Measurements from ENCODE around the gene DAPK1. TPM values are rescaled to one million over a fixed set of nuclear protein-coding genes. Genes with fewer than 3 reads are reported as not detected.
A peak's percentile ranks its signal among the peaks of the same experiment; 100 is the strongest.

Gene DAPK1
- total and polyA plus RNA-seq, 2 donors from 2014 or later = 15.5 to 166 TPM

DNA sequence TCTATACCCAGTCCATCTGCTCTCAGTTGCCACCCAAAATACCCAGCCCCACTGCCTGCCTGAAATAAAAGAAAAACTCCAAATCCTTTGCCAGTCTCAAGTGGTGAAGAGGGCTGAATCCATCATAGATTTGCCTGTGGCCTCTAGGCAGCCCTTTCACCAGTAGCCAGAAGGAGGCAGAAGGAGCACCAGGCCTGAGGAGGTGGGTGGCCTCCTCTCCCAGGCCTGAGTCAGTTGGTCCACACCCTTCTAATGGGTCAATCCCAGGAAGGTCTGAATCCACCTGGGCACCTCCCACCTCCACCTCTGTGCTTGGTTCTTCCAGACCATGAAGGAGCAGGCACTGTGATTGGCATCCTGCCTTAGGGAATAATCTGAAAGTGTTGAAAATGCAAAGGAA lies 97.0 kb downstream of the DAPK1 start:
- Histone ChIP-seq H3K9me3 (ENCODE audit: control insufficient read depth in 2 of 3, insufficient read depth in 1 of 3, low read length in 3 of 3) (no peaks in the 10 kb centered on the region), H3K27ac (ENCODE audit: low read depth in 2 of 2, low read length in 2 of 2) (no peak overlapping the region), H3K27me3 (ENCODE audit: control insufficient read depth, insufficient read depth, low read length) (no peaks in the 10 kb centered on the region), H3K4me3 (ENCODE audit: low read length in 3 of 3) (no peak overlapping the region), H3K36me3 (ENCODE audit: control insufficient read depth in 2 of 3, insufficient read depth in 3 of 3, low read length in 3 of 3) (no peaks in the 10 kb centered on the region), H3K9ac (ENCODE audit: low read length in 3 of 3) (peak overlapping the region in 1 of 3 donors; percentile 14), H3K4me1 (ENCODE audit: control insufficient read depth in 2 of 3, insufficient read depth in 2 of 3, low read depth in 1 of 3, low read length in 3 of 3) (peaks cover 8 to 38% (median 37%) of the 10 kb centered on the region in 3 donors)
- DNase-seq (no peak), FAIRE-seq (no peak)
- TF ChIP-seq CTCF (IDR thresholded peaks at IDR 0.05; ENCODE audit: borderline replicate concordance, extremely low read depth, insufficient read depth) = no peak
- intact Hi-C loops (cut with DNase I) = no loop called here

DNA sequence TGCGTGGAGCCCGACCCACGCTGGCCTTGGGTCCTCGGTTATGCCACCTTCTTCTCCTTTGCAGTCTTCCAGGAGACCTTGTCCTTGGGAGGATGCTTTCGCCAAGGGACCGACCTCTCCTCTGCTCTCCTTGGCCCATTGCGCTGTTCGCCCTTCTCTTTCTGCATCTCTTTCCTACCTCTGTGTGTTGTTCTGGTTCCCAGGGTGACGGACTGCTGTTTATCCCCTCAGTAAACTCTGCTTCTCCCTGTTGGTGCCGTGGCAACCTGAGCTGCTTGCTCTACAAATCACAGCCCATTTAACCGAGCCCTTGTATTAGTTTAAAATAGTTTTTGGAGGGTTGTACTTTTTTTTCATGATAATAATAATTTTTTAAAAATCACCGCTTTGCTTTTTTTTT lies 97.9 kb downstream of the DAPK1 start:
- H3K4me1 ChIP-seq (ENCODE audit: control insufficient read depth in 2 of 3, insufficient read depth in 2 of 3, low read depth in 1 of 3, low read length in 3 of 3) = peaks cover 10 to 46% (median 38%) of the 10 kb centered on the region in 3 donors
- DNase-seq (peak in 4 of 5 donors; percentile 53 to 85 (median 72)), FAIRE-seq (no peak)
- no peak overlapping the region for H3K27ac ChIP-seq (ENCODE audit: low read depth in 2 of 2, low read length in 2 of 2)
- TF ChIP-seq CTCF (IDR thresholded peaks at IDR 0.05; ENCODE audit: borderline replicate concordance, extremely low read depth, insufficient read depth) = no peak
- H3K4me3 ChIP-seq (ENCODE audit: low read length in 3 of 3) = no peak overlapping the region
- no peak overlapping the region for H3K9ac ChIP-seq (ENCODE audit: low read length in 3 of 3)
- intact Hi-C loops (cut with DNase I) = no loop called here
- no peaks in the 10 kb centered on the region for H3K36me3 ChIP-seq (ENCODE audit: control insufficient read depth in 2 of 3, insufficient read depth in 3 of 3, low read length in 3 of 3)
- no peaks in the 10 kb centered on the region for H3K9me3 ChIP-seq (ENCODE audit: control insufficient read depth in 2 of 3, insufficient read depth in 1 of 3, low read length in 3 of 3)
- no peaks in the 10 kb centered on the region for H3K27me3 ChIP-seq (ENCODE audit: control insufficient read depth, insufficient read depth, low read length)

DNA sequence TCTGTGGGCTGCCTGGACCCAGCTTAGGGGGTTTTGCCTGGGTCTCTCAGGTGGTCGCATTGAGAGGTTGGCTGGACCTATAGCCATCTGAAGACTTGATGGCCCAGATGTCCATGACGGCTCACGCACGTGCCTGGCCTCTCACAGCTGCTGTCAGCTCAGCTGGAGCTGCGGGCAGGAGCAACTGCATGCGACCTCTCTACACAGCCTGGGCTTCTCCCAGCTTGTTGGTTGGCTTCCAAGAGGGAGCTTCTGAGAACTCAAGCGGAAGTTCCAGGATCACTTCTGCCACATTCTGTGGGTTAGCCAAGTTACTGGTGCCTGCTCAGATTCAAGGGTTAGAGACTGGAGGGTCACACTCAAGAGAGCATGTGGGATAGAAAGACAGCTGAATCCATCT lies 99.2 kb downstream of the DAPK1 start:
- peaks cover 10 to 47% (median 36%) of the 10 kb centered on the region in 3 donors for H3K4me1 ChIP-seq (ENCODE audit: control insufficient read depth in 2 of 3, insufficient read depth in 2 of 3, low read depth in 1 of 3, low read length in 3 of 3)
- H3K4me3 ChIP-seq (ENCODE audit: low read length in 3 of 3) = no peak overlapping the region
- DNase-seq (no peak), FAIRE-seq (no peak)
- no peak overlapping the region for H3K9ac ChIP-seq (ENCODE audit: low read length in 3 of 3)
- H3K27me3 ChIP-seq (ENCODE audit: control insufficient read depth, insufficient read depth, low read length) = no peaks in the 10 kb centered on the region
- intact Hi-C loops (cut with DNase I) = no loop called here
- no peaks in the 10 kb centered on the region for H3K9me3 ChIP-seq (ENCODE audit: control insufficient read depth in 2 of 3, insufficient read depth in 1 of 3, low read length in 3 of 3)
- no peaks in the 10 kb centered on the region for H3K36me3 ChIP-seq (ENCODE audit: control insufficient read depth in 2 of 3, insufficient read depth in 3 of 3, low read length in 3 of 3)
- no peak overlapping the region for H3K27ac ChIP-seq (ENCODE audit: low read depth in 2 of 2, low read length in 2 of 2)
- no peak for TF ChIP-seq CTCF (IDR thresholded peaks at IDR 0.05; ENCODE audit: borderline replicate concordance, extremely low read depth, insufficient read depth)
